Measurements from ENCODE around the gene MFSD8. TPM values are rescaled to one million over a fixed set of nuclear protein-coding genes. Genes with fewer than 3 reads are reported as not detected.

Gene MFSD8
- total RNA-seq, 1 donor from 2014 or later, result 23.0 TPM

DNA sequence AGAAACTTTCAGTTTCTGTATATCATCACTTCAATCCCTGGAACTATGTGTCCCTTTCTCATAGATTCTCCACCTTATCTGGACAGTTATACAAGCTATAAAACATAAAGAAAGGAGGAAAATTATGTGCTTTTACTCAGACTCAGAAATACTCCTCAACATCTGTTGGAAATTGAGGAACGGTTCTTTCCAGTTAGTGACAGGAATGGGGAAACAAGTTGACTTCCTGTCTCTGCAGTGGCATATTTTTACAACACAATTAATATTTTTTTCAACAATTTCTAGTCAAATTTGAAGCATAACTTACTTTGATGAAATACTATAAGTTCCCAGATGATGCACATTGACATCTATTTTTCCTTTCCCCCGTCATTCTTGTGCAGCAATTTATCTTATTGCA lies 28.2 kb upstream of the MFSD8 start:
- H3K4me3 ChIP-seq (ENCODE audit: insufficient read depth, low read depth, low read length), result no peak overlapping the region
- no peaks in the 10 kb centered on the region for H3K27me3 Mint-ChIP-seq (ENCODE audit: low read depth, unreplicated experiment)
- no peak for TF ChIP-seq EZH2 (IDR thresholded peaks at IDR 0.05; ENCODE audit: insufficient read depth, low read length)
- TF ChIP-seq, protein P1, sequence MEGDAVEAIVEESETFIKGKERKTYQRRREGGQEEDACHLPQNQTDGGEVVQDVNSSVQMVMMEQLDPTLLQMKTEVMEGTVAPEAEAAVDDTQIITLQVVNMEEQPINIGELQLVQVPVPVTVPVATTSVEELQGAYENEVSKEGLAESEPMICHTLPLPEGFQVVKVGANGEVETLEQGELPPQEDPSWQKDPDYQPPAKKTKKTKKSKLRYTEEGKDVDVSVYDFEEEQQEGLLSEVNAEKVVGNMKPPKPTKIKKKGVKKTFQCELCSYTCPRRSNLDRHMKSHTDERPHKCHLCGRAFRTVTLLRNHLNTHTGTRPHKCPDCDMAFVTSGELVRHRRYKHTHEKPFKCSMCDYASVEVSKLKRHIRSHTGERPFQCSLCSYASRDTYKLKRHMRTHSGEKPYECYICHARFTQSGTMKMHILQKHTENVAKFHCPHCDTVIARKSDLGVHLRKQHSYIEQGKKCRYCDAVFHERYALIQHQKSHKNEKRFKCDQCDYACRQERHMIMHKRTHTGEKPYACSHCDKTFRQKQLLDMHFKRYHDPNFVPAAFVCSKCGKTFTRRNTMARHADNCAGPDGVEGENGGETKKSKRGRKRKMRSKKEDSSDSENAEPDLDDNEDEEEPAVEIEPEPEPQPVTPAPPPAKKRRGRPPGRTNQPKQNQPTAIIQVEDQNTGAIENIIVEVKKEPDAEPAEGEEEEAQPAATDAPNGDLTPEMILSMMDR (IDR thresholded peaks at IDR 0.05; ENCODE audit: insufficient read depth, low read depth, low read length), result no peak

DNA sequence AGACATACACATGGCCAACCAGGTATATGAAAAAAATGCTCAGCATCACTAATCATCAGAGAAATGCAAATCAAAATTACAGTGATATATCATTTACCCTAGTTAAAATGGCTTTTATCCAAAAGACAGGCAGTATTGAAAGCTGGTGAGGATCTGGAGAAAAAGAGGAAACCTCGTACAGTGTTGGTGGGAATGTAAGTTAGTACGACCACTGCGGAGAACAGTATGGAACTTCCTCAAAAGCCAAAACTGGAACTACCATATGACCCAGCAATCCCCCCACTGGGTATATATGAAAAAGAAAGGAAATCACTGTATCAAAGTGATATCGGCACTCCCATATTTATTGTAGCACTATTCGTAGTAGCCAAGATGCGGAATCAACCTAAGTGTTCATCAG lies 23.7 kb upstream of the MFSD8 start:
- H3K9ac ChIP-seq (ENCODE audit: low read length), result no peak overlapping the region
- no peak overlapping the region for H3K27ac Mint-ChIP-seq (ENCODE audit: unreplicated experiment)
- H3K4me1 Mint-ChIP-seq (ENCODE audit: low read depth, unreplicated experiment), result no peaks in the 10 kb centered on the region
- no peaks in the 10 kb centered on the region for H4K20me1 ChIP-seq (ENCODE audit: insufficient read depth, low read length)
- peaks cover 5% of the 10 kb centered on the region for H3K36me3 ChIP-seq (ENCODE audit: insufficient read depth, low read length)
- FAIRE-seq, result no peak
- H2AFZ ChIP-seq (ENCODE audit: low read depth, low read length), result no peak overlapping the region
- H3K4me2 ChIP-seq (ENCODE audit: low read length), result no peak overlapping the region
- no peaks in the 10 kb centered on the region for H3K9me3 ChIP-seq (ENCODE audit: insufficient read depth, low read depth, low read length)
- no peaks in the 10 kb centered on the region for H3K79me2 ChIP-seq (ENCODE audit: insufficient read depth, low read length)
- H3K27me3 Mint-ChIP-seq (ENCODE audit: low read depth, unreplicated experiment), result no peaks in the 10 kb centered on the region
- H3K4me3 ChIP-seq (ENCODE audit: insufficient read depth, low read depth, low read length), result no peak overlapping the region
- H3K27me3 ChIP-seq (ENCODE audit: insufficient read depth, low read length), result no peaks in the 10 kb centered on the region
- H3K27ac ChIP-seq (ENCODE audit: low read depth, low read length), result no peak overlapping the region
- H3K4me1 ChIP-seq (ENCODE audit: insufficient read depth, low read length), result no peaks in the 10 kb centered on the region
- no peak for DNase-seq (ENCODE audit: low read depth)
- peaks cover 1% of the 10 kb centered on the region for H3K36me3 Mint-ChIP-seq (ENCODE audit: low read depth, unreplicated experiment)
- no peaks in the 10 kb centered on the region for H3K9me3 Mint-ChIP-seq (ENCODE audit: unreplicated experiment)
- H3K4me3 Mint-ChIP-seq (ENCODE audit: unreplicated experiment), result no peak overlapping the region
- TF ChIP-seq, protein P1 (IDR thresholded peaks at IDR 0.05; ENCODE audit: insufficient read depth, low read depth, low read length), result no peak
- TF ChIP-seq EZH2 (IDR thresholded peaks at IDR 0.05; ENCODE audit: insufficient read depth, low read length), result no peak

More for the DNA sequence above, 28.2 kb upstream of the MFSD8 start:
- Mint-ChIP-seq H3K9me3 (ENCODE audit: unreplicated experiment) (peaks cover 7% of the 10 kb centered on the region), H3K4me3 (ENCODE audit: unreplicated experiment) (no peak overlapping the region), H3K4me1 (ENCODE audit: low read depth, unreplicated experiment) (no peaks in the 10 kb centered on the region), H3K36me3 (ENCODE audit: low read depth, unreplicated experiment) (peaks cover 17% of the 10 kb centered on the region), H3K27ac (ENCODE audit: unreplicated experiment) (no peak overlapping the region)
- DNase-seq (ENCODE audit: low read depth) (no peak), FAIRE-seq (no peak)
- H3K27ac ChIP-seq (ENCODE audit: low read depth, low read length), result no peak overlapping the region
- no peak overlapping the region for H3K9ac ChIP-seq (ENCODE audit: low read length)
- H3K79me2 ChIP-seq (ENCODE audit: insufficient read depth, low read length), result no peaks in the 10 kb centered on the region
- H3K4me2 ChIP-seq (ENCODE audit: low read length), result no peak overlapping the region
- no peaks in the 10 kb centered on the region for H4K20me1 ChIP-seq (ENCODE audit: insufficient read depth, low read length)
- H2AFZ ChIP-seq (ENCODE audit: low read depth, low read length), result no peak overlapping the region
- no peaks in the 10 kb centered on the region for H3K27me3 ChIP-seq (ENCODE audit: insufficient read depth, low read length)
- no peaks in the 10 kb centered on the region for H3K4me1 ChIP-seq (ENCODE audit: insufficient read depth, low read length)
- H3K9me3 ChIP-seq (ENCODE audit: insufficient read depth, low read depth, low read length), result no peaks in the 10 kb centered on the region
- H3K36me3 ChIP-seq (ENCODE audit: insufficient read depth, low read length), result no peaks in the 10 kb centered on the region

DNA sequence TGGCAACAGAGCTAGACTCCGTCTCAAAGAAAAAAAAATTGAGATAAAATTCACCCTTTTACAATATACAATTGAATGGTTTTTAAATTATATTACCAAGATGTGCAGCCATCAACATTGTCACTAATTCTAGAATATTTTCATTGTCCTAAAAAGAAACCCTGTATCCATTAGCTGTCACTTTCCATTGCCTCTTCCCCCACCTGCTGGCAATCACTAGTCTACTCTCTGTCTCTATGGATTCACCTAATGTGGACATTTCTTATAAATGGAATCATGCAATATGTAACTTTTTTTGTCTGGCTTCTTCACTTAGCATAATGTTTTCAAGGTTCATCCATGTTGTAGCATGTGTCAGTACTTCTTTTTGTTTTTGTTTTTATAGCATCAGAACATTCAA lies 21.0 kb upstream of the MFSD8 start:
- H3K4me3 Mint-ChIP-seq (ENCODE audit: unreplicated experiment), result no peak overlapping the region
- DNase-seq (ENCODE audit: low read depth) (no peak), FAIRE-seq (no peak)
- TF ChIP-seq, protein P1 (IDR thresholded peaks at IDR 0.05; ENCODE audit: insufficient read depth, low read depth, low read length), result no peak
- TF ChIP-seq EZH2 (IDR thresholded peaks at IDR 0.05; ENCODE audit: insufficient read depth, low read length), result no peak
- H3K27ac Mint-ChIP-seq (ENCODE audit: unreplicated experiment), result no peak overlapping the region
- Histone ChIP-seq H3K79me2 (ENCODE audit: insufficient read depth, low read length) (no peaks in the 10 kb centered on the region), H4K20me1 (ENCODE audit: insufficient read depth, low read length) (no peaks in the 10 kb centered on the region), H3K9ac (ENCODE audit: low read length) (no peak overlapping the region), H3K4me1 (ENCODE audit: insufficient read depth, low read length) (no peaks in the 10 kb centered on the region), H3K4me3 (ENCODE audit: insufficient read depth, low read depth, low read length) (no peak overlapping the region), H2AFZ (ENCODE audit: low read depth, low read length) (no peak overlapping the region), H3K9me3 (ENCODE audit: insufficient read depth, low read depth, low read length) (no peaks in the 10 kb centered on the region), H3K27me3 (ENCODE audit: insufficient read depth, low read length) (no peaks in the 10 kb centered on the region), H3K4me2 (ENCODE audit: low read length) (no peak overlapping the region), H3K27ac (ENCODE audit: low read depth, low read length) (no peak overlapping the region), H3K36me3 (ENCODE audit: insufficient read depth, low read length) (peaks cover 5% of the 10 kb centered on the region)
- no peaks in the 10 kb centered on the region for H3K9me3 Mint-ChIP-seq (ENCODE audit: unreplicated experiment)
- H3K4me1 Mint-ChIP-seq (ENCODE audit: low read depth, unreplicated experiment), result no peaks in the 10 kb centered on the region
- peaks cover 1% of the 10 kb centered on the region for H3K36me3 Mint-ChIP-seq (ENCODE audit: low read depth, unreplicated experiment)
- no peaks in the 10 kb centered on the region for H3K27me3 Mint-ChIP-seq (ENCODE audit: low read depth, unreplicated experiment)
